ENCODE results near the gene PI4KA. TPM values are rescaled to one million over a fixed set of nuclear protein-coding genes. Genes with fewer than 3 reads are reported as not detected.
"Not testable (repeated sequence)": the region's sequence is repeated elsewhere in the genome, so short reads cannot be mapped to it uniquely, and the experiment has no call there.

The PI4KA gene
- total RNA-seq, 2 donors from 2014 or later = 42.5 to 47.2 TPM

- 76 to 86% methylated on average over 2 of the region's 2 CpGs for WGBS, 2 donors
- Histone ChIP-seq H3K27me3 (no peaks in the 10 kb centered on the region), H3K4me1 (no peaks in the 10 kb centered on the region), H3K9me3 (no peaks in the 10 kb centered on the region), H3K27ac (no peak overlapping the region), H3K4me3 (no peak overlapping the region), H3K36me3 (replicated peaks in 1 of 2; ENCODE audit: insufficient read depth in 1 of 2, low read depth in 2 of 2) (no peaks in the 10 kb centered on the region)
- TF ChIP-seq CTCF (IDR thresholded peaks at IDR 0.05) = no peak
- no peak for TF ChIP-seq POLR2A (IDR thresholded peaks at IDR 0.05)
- intact Hi-C loops (cut with DNase I) = no loop called here
- DNase-seq (no peak), ATAC-seq (no peak)
Measured at GRCh38 chr22:20677684-20678242, 180.8 kb downstream of the PI4KA start.

- H3K4me1 ChIP-seq; intact Hi-C loops (cut with DNase I); ATAC-seq; H3K9me3 ChIP-seq; H3K27ac ChIP-seq; DNase-seq; H3K27me3 ChIP-seq; H3K36me3 ChIP-seq (replicated peaks in 1 of 2; ENCODE audit: insufficient read depth in 1 of 2, low read depth in 2 of 2); H3K4me3 ChIP-seq: not testable (repeated sequence)
- 79 to 88% methylated on average over 1 of the region's 1 CpG for WGBS, 2 donors
Measured at GRCh38 chr22:20675613-20676012, 183.0 kb downstream of the PI4KA start.

- intact Hi-C loops (cut with DNase I) = no loop called here
- peaks cover 0 to 7% of the 10 kb centered on the region in 2 donors for H3K27me3 ChIP-seq
- no peak for ATAC-seq
Measured at GRCh38 chr22:20674998-20675397, 183.6 kb downstream of the PI4KA start.

GRCh38 chr22:20673295-20674195, 185.1 kb downstream of the PI4KA start:
- Histone ChIP-seq H3K27ac (no peak overlapping the region), H3K36me3 (replicated peaks in 1 of 2; ENCODE audit: insufficient read depth in 1 of 2, low read depth in 2 of 2) (no peaks in the 10 kb centered on the region), H3K4me3 (no peak overlapping the region), H3K9me3 (no peaks in the 10 kb centered on the region), H3K27me3 (peaks cover 0 to 7% of the 10 kb centered on the region in 2 donors), H3K4me1 (no peaks in the 10 kb centered on the region)
- TF ChIP-seq POLR2A (IDR thresholded peaks at IDR 0.05) (no peak), CTCF (IDR thresholded peaks at IDR 0.05) (no peak)
- ATAC-seq (no peak), DNase-seq (no peak)
- intact Hi-C loops (cut with DNase I) = no loop called here
- WGBS, 2 donors = 66 to 75% methylated on average over 5 of the region's 5 CpGs

More at GRCh38 chr22:20674998-20675397, 183.6 kb downstream of the PI4KA start:
- Histone ChIP-seq H3K4me1 (no peaks in the 10 kb centered on the region), H3K36me3 (replicated peaks in 1 of 2; ENCODE audit: insufficient read depth in 1 of 2, low read depth in 2 of 2) (no peaks in the 10 kb centered on the region), H3K9me3 (no peaks in the 10 kb centered on the region), H3K27ac (no peak overlapping the region), H3K4me3 (no peak overlapping the region)
- no peak for DNase-seq
- TF ChIP-seq POLR2A (IDR thresholded peaks at IDR 0.05) = no peak
- TF ChIP-seq CTCF (IDR thresholded peaks at IDR 0.05) = no peak

GRCh38 chr22:20672732-20673131, 185.9 kb downstream of the PI4KA start:
- H3K36me3 ChIP-seq (replicated peaks in 1 of 2; ENCODE audit: insufficient read depth in 1 of 2, low read depth in 2 of 2) = no peaks in the 10 kb centered on the region
- no peak for ATAC-seq
- no peaks in the 10 kb centered on the region for H3K9me3 ChIP-seq
- TF ChIP-seq POLR2A (IDR thresholded peaks at IDR 0.05) = no peak
- no peak for TF ChIP-seq CTCF (IDR thresholded peaks at IDR 0.05)
- H3K27ac ChIP-seq = no peak overlapping the region
- no peaks in the 10 kb centered on the region for H3K4me1 ChIP-seq
- intact Hi-C loops (cut with DNase I) = no loop called here
- no peak overlapping the region for H3K4me3 ChIP-seq
- no peak for DNase-seq
- H3K27me3 ChIP-seq = peaks cover 0 to 7% of the 10 kb centered on the region in 2 donors
- 54 to 63% methylated on average over 3 of the region's 3 CpGs for WGBS, 2 donors

Data from body of pancreas (tissue), 4 donors.